Omental fat pad (tissue), 4 donors: Measurements from ENCODE around the gene NEMF. TPM values are rescaled to one million over a fixed set of nuclear protein-coding genes. Genes with fewer than 3 reads are reported as not detected.
"Not testable (repeated sequence)": the region's sequence is repeated elsewhere in the genome, so short reads cannot be mapped to it uniquely, and the experiment has no call there.

Experiments used
- ATAC-seq: fragments of 150-250 bp; one replicate; pipeline ENCODE4 v1.9.1; 2016; ENCODE audit warnings: mild to moderate bottlenecking, moderate library complexity; ENCODE audit not compliant: low FRiP score
- DNase-seq: peaks from one replicate; pipeline ENCODE4 v3.0.0-alpha.2; 2019; ENCODE audit warnings: low spot score
- CTCF ChIP-seq, 3 donors: fragments of 450-650 bp; IDR thresholded peaks; one replicate each; pipeline ENCODE4 v1.5.1; 2016 to 2017; ENCODE audit warnings: antibody characterized with exemption in 3 of 3, mild to moderate bottlenecking in 3 of 3, moderate library complexity in 2 of 3
- total RNA-seq, 4 donors: library from RNA; depleted of rRNA; stranded (reverse); fragments of >200 nt; gene quantifications; one replicate each; pipeline ENCODE4 v1.1.0, GENCODE V29; 2016

Gene NEMF, protein sequence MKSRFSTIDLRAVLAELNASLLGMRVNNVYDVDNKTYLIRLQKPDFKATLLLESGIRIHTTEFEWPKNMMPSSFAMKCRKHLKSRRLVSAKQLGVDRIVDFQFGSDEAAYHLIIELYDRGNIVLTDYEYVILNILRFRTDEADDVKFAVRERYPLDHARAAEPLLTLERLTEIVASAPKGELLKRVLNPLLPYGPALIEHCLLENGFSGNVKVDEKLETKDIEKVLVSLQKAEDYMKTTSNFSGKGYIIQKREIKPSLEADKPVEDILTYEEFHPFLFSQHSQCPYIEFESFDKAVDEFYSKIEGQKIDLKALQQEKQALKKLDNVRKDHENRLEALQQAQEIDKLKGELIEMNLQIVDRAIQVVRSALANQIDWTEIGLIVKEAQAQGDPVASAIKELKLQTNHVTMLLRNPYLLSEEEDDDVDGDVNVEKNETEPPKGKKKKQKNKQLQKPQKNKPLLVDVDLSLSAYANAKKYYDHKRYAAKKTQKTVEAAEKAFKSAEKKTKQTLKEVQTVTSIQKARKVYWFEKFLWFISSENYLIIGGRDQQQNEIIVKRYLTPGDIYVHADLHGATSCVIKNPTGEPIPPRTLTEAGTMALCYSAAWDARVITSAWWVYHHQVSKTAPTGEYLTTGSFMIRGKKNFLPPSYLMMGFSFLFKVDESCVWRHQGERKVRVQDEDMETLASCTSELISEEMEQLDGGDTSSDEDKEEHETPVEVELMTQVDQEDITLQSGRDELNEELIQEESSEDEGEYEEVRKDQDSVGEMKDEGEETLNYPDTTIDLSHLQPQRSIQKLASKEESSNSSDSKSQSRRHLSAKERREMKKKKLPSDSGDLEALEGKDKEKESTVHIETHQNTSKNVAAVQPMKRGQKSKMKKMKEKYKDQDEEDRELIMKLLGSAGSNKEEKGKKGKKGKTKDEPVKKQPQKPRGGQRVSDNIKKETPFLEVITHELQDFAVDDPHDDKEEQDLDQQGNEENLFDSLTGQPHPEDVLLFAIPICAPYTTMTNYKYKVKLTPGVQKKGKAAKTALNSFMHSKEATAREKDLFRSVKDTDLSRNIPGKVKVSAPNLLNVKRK
- total RNA-seq = 10 to 100 TPM; 59.6 to 87.8 (median 67.7) TPM

- ATAC-seq (peak; percentile 85), DNase-seq (peak; percentile 90)
- TF ChIP-seq CTCF (IDR thresholded peaks at IDR 0.05) = peak in 1 of 3 donors; percentile 69
Measured at GRCh38 chr14:49852301-49853157, at the start of gene NEMF. Gene NEMF (minus strand): TSS chr14:49852788. CDS start chr14:49852753, 35 bp downstream.

GRCh38 chr14:49900973-49901372, 48.4 kb upstream of the NEMF start:
- ATAC-seq (no peak), DNase-seq (no peak)
- no peak for TF ChIP-seq CTCF (IDR thresholded peaks at IDR 0.05)

- no peak for ATAC-seq
- no peak for TF ChIP-seq CTCF (IDR thresholded peaks at IDR 0.05)
- no peak for DNase-seq
Measured at GRCh38 chr14:49898485-49898884, 45.9 kb upstream of the NEMF start.

DNA sequence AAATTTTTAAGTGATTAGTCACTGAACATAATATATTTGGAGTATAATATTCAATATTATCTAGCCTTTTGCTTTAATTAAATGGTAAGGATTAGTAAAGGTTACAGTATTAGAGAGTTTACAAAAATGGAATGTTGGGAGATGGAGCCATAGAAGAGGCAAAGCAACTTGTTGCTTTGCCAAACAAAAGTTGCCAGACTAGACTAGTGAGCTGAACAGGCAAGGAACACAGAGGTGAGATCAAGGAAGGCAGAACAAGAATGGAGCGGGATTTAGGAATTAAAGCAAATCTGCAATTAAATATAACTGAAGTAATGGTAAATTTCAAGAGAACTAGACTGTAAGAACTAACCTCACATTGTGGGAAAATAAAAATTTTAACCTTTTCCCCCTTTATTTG, 45.4 kb upstream of the NEMF start:
- ATAC-seq = no peak
- no peak for TF ChIP-seq CTCF (IDR thresholded peaks at IDR 0.05)
- DNase-seq = no peak

- no peak for TF ChIP-seq CTCF (IDR thresholded peaks at IDR 0.05)
- no peak for DNase-seq
- no peak for ATAC-seq
Measured at GRCh38 chr14:49897414-49897813, 44.8 kb upstream of the NEMF start.

GRCh38 chr14:49896966-49897365, 44.4 kb upstream of the NEMF start:
- TF ChIP-seq CTCF (IDR thresholded peaks at IDR 0.05) = no peak
- DNase-seq = no peak
- no peak for ATAC-seq

GRCh38 chr14:49896272-49896671, 43.7 kb upstream of the NEMF start:
- not testable (repeated sequence) for ATAC-seq, DNase-seq
